ENCODE measurements around the gene DHRS9.
"Not testable (repeated sequence)": the region's sequence is repeated elsewhere in the genome, so short reads cannot be mapped to it uniquely, and the experiment has no call there.

The DHRS9 gene

DNA sequence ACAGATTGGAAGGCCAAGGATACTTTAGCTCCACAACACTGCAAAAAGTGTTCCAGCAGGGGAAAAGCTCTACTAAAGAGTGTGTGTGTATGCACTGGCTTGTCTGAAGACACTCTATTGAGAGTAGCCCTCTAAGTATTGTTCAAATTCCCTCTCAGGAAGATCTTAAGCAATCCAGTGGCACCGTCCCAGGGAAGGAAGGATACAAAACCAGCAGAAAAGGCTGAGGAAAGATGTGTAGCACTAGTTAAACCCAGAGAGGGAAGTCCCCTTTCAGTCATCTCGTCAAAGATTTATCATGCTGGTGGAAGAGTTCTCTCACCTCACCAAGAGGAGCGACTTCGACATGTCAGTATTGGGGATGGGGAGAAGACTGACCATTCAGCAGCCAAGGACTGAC is 50.5 kb downstream of the DHRS9 start:
- Histone ChIP-seq H2AFZ (ENCODE audit: low read length) (no peak overlapping the region), H3K4me2 (ENCODE audit: low read depth, low read length) (no peak overlapping the region), H3K79me2 (ENCODE audit: low read length) (no peaks in the 10 kb centered on the region), H3K9me3 (replicated peaks; ENCODE audit: insufficient read depth, low read length) (no peaks in the 10 kb centered on the region), H3K27me3 (replicated peaks; ENCODE audit: insufficient read depth, low read length) (no peaks in the 10 kb centered on the region), H3K9me2 (replicated peaks; ENCODE audit: insufficient read depth, low read length) (no peaks in the 10 kb centered on the region), H3K4me3 (ENCODE audit: low read length) (no peak overlapping the region), H3F3A (ENCODE audit: insufficient read depth, low read length) (no peaks in the 10 kb centered on the region), H3K9ac (ENCODE audit: low read length) (no peak overlapping the region), H3K4me1 (ENCODE audit: low read length) (no peaks in the 10 kb centered on the region), H3K27ac (ENCODE audit: low read length) (no peak overlapping the region), H3K36me3 (replicated peaks; ENCODE audit: insufficient read depth, low read length) (no peaks in the 10 kb centered on the region), H4K20me1 (ENCODE audit: insufficient read depth, low read length) (no peaks in the 10 kb centered on the region)
- DNase-seq = no peak
- TF ChIP-seq EZH2phosphoT487 (IDR thresholded peaks at IDR 0.05; ENCODE audit: low read length) = no peak
- no peak for TF ChIP-seq CTCF (IDR thresholded peaks at IDR 0.05; ENCODE audit: low read length)
- no peak for TF ChIP-seq EZH2 (optimal IDR thresholded peaks at IDR 0.05; ENCODE audit: low read depth, low read length)

GRCh38 chr2:169129703-169130243 is 60.4 kb downstream of the DHRS9 start:
- H3K27me3 ChIP-seq (replicated peaks; ENCODE audit: insufficient read depth, low read length) = no peaks in the 10 kb centered on the region
- no peak overlapping the region for H3K27ac ChIP-seq (ENCODE audit: low read length)
- no peak for DNase-seq
- no peaks in the 10 kb centered on the region for H3K79me2 ChIP-seq (ENCODE audit: low read length)
- no peaks in the 10 kb centered on the region for H4K20me1 ChIP-seq (ENCODE audit: insufficient read depth, low read length)
- H3K4me3 ChIP-seq (ENCODE audit: low read length) = no peak overlapping the region
- H3K9me3 ChIP-seq (replicated peaks; ENCODE audit: insufficient read depth, low read length) = no peaks in the 10 kb centered on the region
- no peaks in the 10 kb centered on the region for H3K4me1 ChIP-seq (ENCODE audit: low read length)
- no peaks in the 10 kb centered on the region for H3K36me3 ChIP-seq (replicated peaks; ENCODE audit: insufficient read depth, low read length)
- TF ChIP-seq EZH2phosphoT487 (IDR thresholded peaks at IDR 0.05; ENCODE audit: low read length) = no peak
- no peak for TF ChIP-seq EZH2 (optimal IDR thresholded peaks at IDR 0.05; ENCODE audit: low read depth, low read length)
- no peak for TF ChIP-seq CTCF (IDR thresholded peaks at IDR 0.05; ENCODE audit: low read length)
- H3K9me2 ChIP-seq (replicated peaks; ENCODE audit: insufficient read depth, low read length) = no peaks in the 10 kb centered on the region
- H3K4me2 ChIP-seq (ENCODE audit: low read depth, low read length) = no peak overlapping the region
- H2AFZ ChIP-seq (ENCODE audit: low read length) = no peak overlapping the region
- H3F3A ChIP-seq (ENCODE audit: insufficient read depth, low read length) = no peaks in the 10 kb centered on the region
- no peak overlapping the region for H3K9ac ChIP-seq (ENCODE audit: low read length)

DNA sequence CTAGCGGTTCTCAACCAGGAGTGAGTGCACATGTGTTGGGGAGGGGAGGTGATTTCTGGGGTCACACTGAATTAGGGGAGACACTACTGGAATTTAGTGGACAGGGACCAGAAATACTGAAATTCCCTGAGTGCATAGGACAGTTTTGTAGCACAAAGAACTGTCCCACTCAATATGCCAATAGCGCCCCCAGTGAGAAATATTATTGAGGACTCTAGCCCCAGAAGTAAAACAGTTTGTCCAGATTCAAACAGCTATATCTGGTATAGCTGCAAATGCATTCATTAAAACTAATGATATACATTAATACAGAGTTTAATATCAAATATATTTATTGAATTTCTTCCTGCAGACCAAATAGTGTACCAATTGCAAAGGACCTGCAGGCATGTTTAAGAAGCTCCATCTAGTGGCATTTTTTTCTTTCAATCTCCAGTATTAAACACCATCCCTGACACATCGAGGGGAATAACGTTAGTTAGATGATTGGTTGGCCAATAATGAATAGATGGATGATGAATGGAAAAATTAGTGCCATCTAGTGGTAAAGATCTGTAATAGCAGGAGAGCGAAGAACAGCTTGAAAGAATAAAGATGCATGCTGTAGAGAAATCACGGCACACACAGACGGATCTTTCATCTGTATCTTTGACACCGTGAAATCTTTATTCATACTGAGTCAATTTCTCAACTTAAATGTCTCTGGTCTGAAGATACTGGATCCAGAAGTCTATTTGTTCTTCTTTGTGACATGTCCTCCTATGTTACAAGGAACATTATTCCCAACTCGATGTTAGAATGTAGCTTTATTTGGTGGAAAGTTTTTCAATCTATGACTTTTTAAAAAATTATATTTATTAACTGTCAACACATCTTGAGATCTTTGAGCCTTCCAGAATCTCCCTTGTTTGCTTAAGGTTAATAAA is 62.5 kb downstream of the DHRS9 start:
- no peaks in the 10 kb centered on the region for H3F3A ChIP-seq (ENCODE audit: insufficient read depth, low read length)
- peak; percentile 53 for DNase-seq
- no peak overlapping the region for H3K4me2 ChIP-seq (ENCODE audit: low read depth, low read length)
- H3K27me3 ChIP-seq (replicated peaks; ENCODE audit: insufficient read depth, low read length) = no peaks in the 10 kb centered on the region
- no peak overlapping the region for H3K9ac ChIP-seq (ENCODE audit: low read length)
- H3K9me2 ChIP-seq (replicated peaks; ENCODE audit: insufficient read depth, low read length) = no peaks in the 10 kb centered on the region
- H3K36me3 ChIP-seq (replicated peaks; ENCODE audit: insufficient read depth, low read length) = no peaks in the 10 kb centered on the region
- H3K9me3 ChIP-seq (replicated peaks; ENCODE audit: insufficient read depth, low read length) = no peaks in the 10 kb centered on the region
- no peak overlapping the region for H3K4me3 ChIP-seq (ENCODE audit: low read length)
- H3K79me2 ChIP-seq (ENCODE audit: low read length) = no peaks in the 10 kb centered on the region
- no peak overlapping the region for H3K27ac ChIP-seq (ENCODE audit: low read length)
- H3K4me1 ChIP-seq (ENCODE audit: low read length) = no peaks in the 10 kb centered on the region
- TF ChIP-seq EZH2phosphoT487 (IDR thresholded peaks at IDR 0.05; ENCODE audit: low read length) (no peak), CTCF (IDR thresholded peaks at IDR 0.05; ENCODE audit: low read length) (peak; percentile 78)
- H2AFZ ChIP-seq (ENCODE audit: low read length) = no peak overlapping the region
- H4K20me1 ChIP-seq (ENCODE audit: insufficient read depth, low read length) = no peaks in the 10 kb centered on the region

GRCh38 chr2:169134272-169134671 is 64.9 kb downstream of the DHRS9 start:
- not testable (repeated sequence) for H3F3A ChIP-seq (ENCODE audit: insufficient read depth, low read length); H2AFZ ChIP-seq (ENCODE audit: low read length); H3K9me2 ChIP-seq (replicated peaks; ENCODE audit: insufficient read depth, low read length); H3K4me3 ChIP-seq (ENCODE audit: low read length); H3K27me3 ChIP-seq (replicated peaks; ENCODE audit: insufficient read depth, low read length); H3K9ac ChIP-seq (ENCODE audit: low read length); H4K20me1 ChIP-seq (ENCODE audit: insufficient read depth, low read length); H3K9me3 ChIP-seq (replicated peaks; ENCODE audit: insufficient read depth, low read length); H3K79me2 ChIP-seq (ENCODE audit: low read length); H3K36me3 ChIP-seq (replicated peaks; ENCODE audit: insufficient read depth, low read length); H3K4me1 ChIP-seq (ENCODE audit: low read length); H3K4me2 ChIP-seq (ENCODE audit: low read depth, low read length); H3K27ac ChIP-seq (ENCODE audit: low read length); DNase-seq

GRCh38 chr2:169136428-169136827 is 67.1 kb downstream of the DHRS9 start:
- DNase-seq; H2AFZ ChIP-seq (ENCODE audit: low read length): not testable (repeated sequence)

More at GRCh38 chr2:169136428-169136827, 67.1 kb downstream of the DHRS9 start:
- peaks cover 10% of the 10 kb centered on the region for H3F3A ChIP-seq (ENCODE audit: insufficient read depth, low read length)
- H3K36me3 ChIP-seq (replicated peaks; ENCODE audit: insufficient read depth, low read length); H3K79me2 ChIP-seq (ENCODE audit: low read length); H3K9me3 ChIP-seq (replicated peaks; ENCODE audit: insufficient read depth, low read length); H4K20me1 ChIP-seq (ENCODE audit: insufficient read depth, low read length); H3K27ac ChIP-seq (ENCODE audit: low read length); H3K9ac ChIP-seq (ENCODE audit: low read length); H3K4me2 ChIP-seq (ENCODE audit: low read depth, low read length); H3K4me3 ChIP-seq (ENCODE audit: low read length); H3K27me3 ChIP-seq (replicated peaks; ENCODE audit: insufficient read depth, low read length); H3K9me2 ChIP-seq (replicated peaks; ENCODE audit: insufficient read depth, low read length): not testable (repeated sequence)
- peaks cover 26% of the 10 kb centered on the region for H3K4me1 ChIP-seq (ENCODE audit: low read length)
